Astrocyte of the spinal cord (primary cell): ENCODE measurements around the gene CDH22.

ENCODE experiments used
- DNase-seq: peaks from one replicate; pipeline ENCODE4 v3.0.0; 2011; ENCODE audit warnings: low read depth, low spot score
- H3K4me3 ChIP-seq: 2 replicates; pipeline ENCODE4 v1.5.1; 2011; ENCODE audit warnings: low read depth, mild to moderate bottlenecking, low read length, moderate library complexity
- in situ Hi-C: cut with HindIII; loops from 2 replicates; pipeline ENCODE4 v1.10.0; 2017; ENCODE audit warnings: low sequenced_read_pairs
- TF ChIP-seq, protein P1 (sequence below): IDR thresholded peaks from 2 replicates; pipeline ENCODE4 v1.5.1; 2012; ENCODE audit warnings: low read depth, mild to moderate bottlenecking, low read length, inconsistent platforms

CDH22 gene

GRCh38 chr20:46330072-46330763 is 21.9 kb upstream of the CDH22 start:
- in situ Hi-C loops = no loop called here
- TF ChIP-seq, protein P1, sequence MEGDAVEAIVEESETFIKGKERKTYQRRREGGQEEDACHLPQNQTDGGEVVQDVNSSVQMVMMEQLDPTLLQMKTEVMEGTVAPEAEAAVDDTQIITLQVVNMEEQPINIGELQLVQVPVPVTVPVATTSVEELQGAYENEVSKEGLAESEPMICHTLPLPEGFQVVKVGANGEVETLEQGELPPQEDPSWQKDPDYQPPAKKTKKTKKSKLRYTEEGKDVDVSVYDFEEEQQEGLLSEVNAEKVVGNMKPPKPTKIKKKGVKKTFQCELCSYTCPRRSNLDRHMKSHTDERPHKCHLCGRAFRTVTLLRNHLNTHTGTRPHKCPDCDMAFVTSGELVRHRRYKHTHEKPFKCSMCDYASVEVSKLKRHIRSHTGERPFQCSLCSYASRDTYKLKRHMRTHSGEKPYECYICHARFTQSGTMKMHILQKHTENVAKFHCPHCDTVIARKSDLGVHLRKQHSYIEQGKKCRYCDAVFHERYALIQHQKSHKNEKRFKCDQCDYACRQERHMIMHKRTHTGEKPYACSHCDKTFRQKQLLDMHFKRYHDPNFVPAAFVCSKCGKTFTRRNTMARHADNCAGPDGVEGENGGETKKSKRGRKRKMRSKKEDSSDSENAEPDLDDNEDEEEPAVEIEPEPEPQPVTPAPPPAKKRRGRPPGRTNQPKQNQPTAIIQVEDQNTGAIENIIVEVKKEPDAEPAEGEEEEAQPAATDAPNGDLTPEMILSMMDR = no peak

DNA sequence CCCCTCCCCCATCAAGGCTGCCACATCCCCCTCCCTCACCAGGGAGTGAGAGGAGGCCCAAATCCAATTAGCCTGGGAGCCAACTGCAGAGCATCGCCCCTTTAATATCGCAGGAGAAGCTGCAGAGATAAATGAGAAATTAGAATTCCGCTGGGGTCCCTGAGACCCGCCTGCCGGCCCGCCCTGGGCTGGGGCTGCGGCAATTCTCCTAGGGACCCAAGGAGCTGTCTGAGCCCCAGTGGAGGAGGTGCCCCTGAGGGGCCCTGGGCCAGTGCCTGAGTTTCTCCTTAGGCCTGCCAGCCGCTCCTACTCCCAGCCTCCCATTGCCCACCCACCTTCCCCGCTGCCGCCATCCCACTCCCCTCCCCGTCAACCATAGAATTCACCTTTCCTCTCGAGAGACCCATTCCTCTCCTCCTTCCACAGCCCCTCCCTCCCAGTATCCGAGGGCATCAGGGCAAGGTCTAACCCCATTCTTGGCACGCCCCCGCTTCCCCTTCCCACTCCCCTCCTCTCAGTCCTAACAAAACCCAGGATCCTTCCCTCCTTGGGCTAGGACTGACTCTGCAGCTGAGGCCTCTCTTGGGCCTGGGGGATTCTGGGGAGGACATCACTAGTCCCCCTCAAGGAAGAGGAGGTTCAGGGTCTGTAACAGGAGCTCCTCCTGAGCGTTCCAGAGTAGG is 20.0 kb upstream of the CDH22 start:
- TF ChIP-seq, protein P1 = no peak
- in situ Hi-C loops = no loop called here
- no peak for DNase-seq
- H3K4me3 ChIP-seq = no peak overlapping the region

More at GRCh38 chr20:46330072-46330763, 21.9 kb upstream of the CDH22 start:
- H3K4me3 ChIP-seq = no peak overlapping the region
- DNase-seq = no peak

GRCh38 chr20:46327557-46327956 is 19.3 kb upstream of the CDH22 start:
- in situ Hi-C loops = no loop called here
- no peak overlapping the region for H3K4me3 ChIP-seq
- TF ChIP-seq, protein P1 = no peak
- no peak for DNase-seq

DNA sequence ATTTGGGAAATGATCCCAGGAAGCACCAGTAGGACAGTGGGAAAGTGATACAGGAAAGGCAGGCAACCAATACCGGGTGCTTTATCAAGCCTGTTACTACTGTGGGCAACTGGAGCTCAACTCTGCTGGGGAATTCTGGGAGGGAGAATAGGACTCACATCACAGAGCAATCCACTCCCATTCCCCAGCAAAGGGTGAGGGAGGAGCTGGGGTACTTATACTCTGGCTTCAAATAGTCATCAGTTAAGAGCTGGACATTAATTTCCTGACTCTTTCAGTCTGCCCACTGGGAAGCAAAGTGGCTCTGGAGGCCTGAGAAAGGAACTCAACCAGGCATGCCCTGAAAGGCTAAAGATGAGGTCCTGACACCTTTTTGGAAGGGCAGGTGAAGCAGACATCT is 17.5 kb upstream of the CDH22 start:
- no peak overlapping the region for H3K4me3 ChIP-seq
- TF ChIP-seq, protein P1 = no peak
- no peak for DNase-seq
- in situ Hi-C loops = no loop called here

GRCh38 chr20:46324960-46325703 is 16.8 kb upstream of the CDH22 start:
- DNase-seq = peak; percentile 10
- no peak overlapping the region for H3K4me3 ChIP-seq
- TF ChIP-seq, protein P1 = peak; percentile 41
- in situ Hi-C loops = no loop called here

DNA sequence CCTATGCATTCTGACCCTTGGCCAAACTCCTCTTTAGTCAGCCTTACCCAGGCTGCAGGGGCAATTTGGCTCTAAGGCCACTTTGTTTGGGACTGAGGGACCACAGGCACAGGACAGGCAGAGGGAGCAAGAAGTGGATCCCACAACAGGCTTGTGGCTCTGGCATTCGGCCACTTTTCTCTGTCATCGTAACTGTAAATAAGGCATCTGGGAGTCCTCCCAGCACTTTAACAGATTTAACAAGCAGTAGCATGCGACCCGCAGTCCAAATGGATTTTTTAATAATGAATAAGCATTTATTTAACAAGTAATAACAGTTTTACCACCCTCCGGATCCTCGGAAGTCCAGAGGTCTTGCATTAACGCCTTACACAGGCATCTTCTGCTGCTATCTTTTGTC is 16.1 kb upstream of the CDH22 start:
- no peak overlapping the region for H3K4me3 ChIP-seq
- no peak for DNase-seq
- in situ Hi-C loops = no loop called here
- TF ChIP-seq, protein P1 = no peak
